Mammary epithelial cell (primary cell): ENCODE results near the gene NRG3.

Source experiments
- CTCF ChIP-seq, 2 donors: IDR thresholded peaks in 1 of 2; conservative IDR thresholded peaks in 1 of 2; 2 replicates each; pipeline ENCODE4 v1.5.1; 2011 to 2012; ENCODE audit warnings: inconsistent platforms in 2 of 2, low read length in 2 of 2, mild to moderate bottlenecking in 2 of 2, control low read depth in 1 of 2, low read depth in 1 of 2; ENCODE audit not compliant: insufficient read depth in 1 of 2; ENCODE audit errors: extremely low read depth in 1 of 2
- EZH2 ChIP-seq: IDR thresholded peaks from 2 replicates; pipeline ENCODE4 v1.6.1; 2012; ENCODE audit warnings: low read length, inconsistent platforms, borderline replicate concordance

GRCh38 chr10:82149674-82150073, 274.7 kb downstream of the NRG3 start:
- TF ChIP-seq CTCF (conservative IDR thresholded peaks at IDR 0.05 in 1 of 2, IDR thresholded peaks at IDR 0.05 in 1 of 2; ENCODE audit: extremely low read depth in 1 of 2, insufficient read depth in 1 of 2, low read depth in 1 of 2, low read length in 2 of 2) (no peak), EZH2 (no peak)
